Suprapubic skin (tissue), 4 donors: ENCODE measurements around the gene ARPC5L.

ENCODE experiments used
- POLR2A ChIP-seq, 2 donors: fragments of 450-650 bp; IDR thresholded peaks; one replicate each; pipeline ENCODE4 v1.6.1; 2017; ENCODE audit warnings: antibody characterized with exemption in 2 of 2, mild to moderate bottlenecking in 2 of 2, moderate library complexity in 2 of 2
- POLR2AphosphoS5 ChIP-seq, 3 donors: sonication (generic); formaldehyde crosslinking; IDR thresholded peaks; one replicate each; pipeline ENCODE4 v1.6.1; 2017; ENCODE audit warnings: antibody characterized with exemption in 3 of 3
- TF ChIP-seq, protein P1 (sequence below), 2 donors: fragments of 200-600 bp in 1 of 2; fragments of 450-650 bp in 1 of 2; sonication (generic) in 1 of 2; IDR thresholded peaks; one replicate each; pipeline ENCODE4 v1.5.1; 2016 to 2019; ENCODE audit warnings: antibody characterized with exemption in 2 of 2, mild to moderate bottlenecking in 1 of 2, moderate library complexity in 1 of 2

DNA sequence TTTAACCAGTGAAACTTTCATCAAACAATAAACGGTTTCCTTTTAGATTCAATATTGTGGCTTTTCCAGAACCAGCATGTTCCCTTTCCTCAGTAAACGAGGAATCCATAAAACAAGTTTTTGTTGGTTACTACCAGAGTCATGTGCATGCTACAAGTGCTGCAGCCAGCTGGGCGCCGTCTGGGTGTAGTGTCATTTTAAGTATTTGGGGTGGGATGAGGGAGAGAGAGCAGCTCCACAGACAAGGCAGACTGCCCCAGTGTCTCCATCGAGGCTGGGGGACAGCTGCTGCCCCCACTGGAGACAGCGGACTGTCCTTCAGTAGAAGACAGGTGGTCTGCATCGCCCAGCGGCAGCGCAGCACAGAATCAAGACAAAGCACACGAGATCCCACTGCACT, 17.3 kb downstream of the ARPC5L start:
- TF ChIP-seq POLR2AphosphoS5 (IDR thresholded peaks at IDR 0.05): no peak
- TF ChIP-seq, protein P1, sequence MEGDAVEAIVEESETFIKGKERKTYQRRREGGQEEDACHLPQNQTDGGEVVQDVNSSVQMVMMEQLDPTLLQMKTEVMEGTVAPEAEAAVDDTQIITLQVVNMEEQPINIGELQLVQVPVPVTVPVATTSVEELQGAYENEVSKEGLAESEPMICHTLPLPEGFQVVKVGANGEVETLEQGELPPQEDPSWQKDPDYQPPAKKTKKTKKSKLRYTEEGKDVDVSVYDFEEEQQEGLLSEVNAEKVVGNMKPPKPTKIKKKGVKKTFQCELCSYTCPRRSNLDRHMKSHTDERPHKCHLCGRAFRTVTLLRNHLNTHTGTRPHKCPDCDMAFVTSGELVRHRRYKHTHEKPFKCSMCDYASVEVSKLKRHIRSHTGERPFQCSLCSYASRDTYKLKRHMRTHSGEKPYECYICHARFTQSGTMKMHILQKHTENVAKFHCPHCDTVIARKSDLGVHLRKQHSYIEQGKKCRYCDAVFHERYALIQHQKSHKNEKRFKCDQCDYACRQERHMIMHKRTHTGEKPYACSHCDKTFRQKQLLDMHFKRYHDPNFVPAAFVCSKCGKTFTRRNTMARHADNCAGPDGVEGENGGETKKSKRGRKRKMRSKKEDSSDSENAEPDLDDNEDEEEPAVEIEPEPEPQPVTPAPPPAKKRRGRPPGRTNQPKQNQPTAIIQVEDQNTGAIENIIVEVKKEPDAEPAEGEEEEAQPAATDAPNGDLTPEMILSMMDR (IDR thresholded peaks at IDR 0.05): no peak
- TF ChIP-seq POLR2A (IDR thresholded peaks at IDR 0.05): no peak
